HUDEP-2 (cell line): Measurements from ENCODE around the gene CPXM1.
A peak's percentile ranks its signal among the peaks of the same experiment; 100 is the strongest.
"Not testable (repeated sequence)": the region's sequence is repeated elsewhere in the genome, so short reads cannot be mapped to it uniquely, and the experiment has no call there.

Experiments
- DNase-seq, 76 experiments: peaks; one replicate each; lab custom pipeline; 2025; ENCODE audit not compliant: unreplicated experiment in 76 of 76; lab: John Stamatoyannopoulos, UW

Gene CPXM1

DNA sequence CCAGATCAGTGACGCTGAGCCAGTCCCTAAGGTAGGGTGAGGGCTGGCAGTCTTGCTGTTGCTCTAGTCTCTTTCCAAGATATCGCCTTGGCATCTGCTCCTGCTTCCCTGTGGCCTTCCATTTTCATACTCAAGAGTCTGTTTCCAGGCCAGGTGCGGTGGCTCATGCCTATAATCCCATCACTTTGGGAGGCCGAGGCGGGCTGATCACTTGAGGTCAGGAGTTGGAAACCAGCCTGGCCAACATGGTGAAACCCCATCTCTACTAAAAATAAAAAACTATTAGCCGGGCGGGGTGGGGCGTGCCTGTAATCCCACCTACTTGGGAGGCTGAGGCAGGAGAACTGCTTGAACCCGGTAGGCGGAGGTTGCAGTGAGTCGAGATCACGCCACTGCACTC is 30.3 kb downstream of the CPXM1 start:
- not testable (repeated sequence) for DNase-seq

DNA sequence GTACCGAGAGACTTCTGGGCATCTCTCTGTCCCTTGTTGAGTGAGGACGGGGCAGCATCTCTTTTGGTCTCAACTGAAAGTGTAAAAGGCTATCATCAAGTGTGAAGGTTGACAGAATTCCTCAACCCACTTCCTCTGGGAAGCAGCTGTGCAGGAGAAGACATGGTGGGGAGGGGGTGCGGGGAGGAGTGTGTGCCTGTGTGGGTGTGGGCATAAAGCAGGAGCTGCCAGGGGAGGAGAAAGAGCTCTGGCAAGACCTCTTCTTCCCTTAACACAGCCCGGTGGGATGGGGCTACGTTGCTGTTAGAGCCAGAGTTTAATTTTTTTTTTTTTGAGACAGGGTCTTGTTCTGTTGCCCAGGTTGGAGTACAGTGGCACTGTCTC is 31.8 kb downstream of the CPXM1 start:
- no peak for DNase-seq

DNA sequence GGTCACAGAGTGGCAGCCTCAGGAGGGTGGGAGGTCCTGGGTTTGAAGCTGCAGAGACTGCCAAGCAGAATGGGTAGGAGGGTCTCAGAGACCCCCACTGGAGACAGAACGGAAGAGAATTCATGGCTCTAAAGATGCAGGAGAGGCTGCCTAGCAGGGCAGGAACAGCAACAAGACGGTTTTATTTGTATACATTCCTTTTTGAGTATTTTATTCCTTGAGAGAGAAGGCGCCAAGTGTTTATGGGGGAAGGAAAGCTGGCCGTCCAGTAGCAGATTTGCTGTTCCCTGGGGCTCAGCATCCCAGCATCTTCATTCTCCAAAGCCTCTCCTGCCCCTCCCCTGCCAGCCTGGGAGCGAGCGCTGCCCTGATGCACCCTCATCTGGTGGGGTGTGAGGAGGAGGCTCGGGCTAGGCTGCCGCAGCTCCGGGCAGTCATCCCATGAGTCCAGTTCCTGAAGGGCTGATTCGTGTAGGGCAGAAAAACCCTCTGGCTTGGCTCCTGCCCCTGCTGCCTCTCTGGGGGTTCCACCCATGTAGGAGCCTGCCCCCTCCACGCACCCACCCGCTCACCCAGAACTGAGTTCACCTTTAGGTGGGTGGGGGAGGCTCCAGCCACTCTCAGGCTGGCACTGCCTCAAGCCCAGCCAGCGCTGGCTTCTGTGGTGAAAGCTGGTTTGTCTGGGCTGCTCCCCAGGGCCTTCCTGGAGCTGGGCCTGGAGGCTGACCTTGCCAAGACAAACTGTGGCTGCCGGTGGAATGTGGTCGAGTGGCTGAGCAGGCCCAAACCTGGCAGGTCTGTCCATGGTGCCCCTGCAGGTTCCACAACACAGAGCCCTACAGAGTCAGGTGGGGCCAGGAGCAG is 32.4 kb downstream of the CPXM1 start:
- no peak for DNase-seq

DNA sequence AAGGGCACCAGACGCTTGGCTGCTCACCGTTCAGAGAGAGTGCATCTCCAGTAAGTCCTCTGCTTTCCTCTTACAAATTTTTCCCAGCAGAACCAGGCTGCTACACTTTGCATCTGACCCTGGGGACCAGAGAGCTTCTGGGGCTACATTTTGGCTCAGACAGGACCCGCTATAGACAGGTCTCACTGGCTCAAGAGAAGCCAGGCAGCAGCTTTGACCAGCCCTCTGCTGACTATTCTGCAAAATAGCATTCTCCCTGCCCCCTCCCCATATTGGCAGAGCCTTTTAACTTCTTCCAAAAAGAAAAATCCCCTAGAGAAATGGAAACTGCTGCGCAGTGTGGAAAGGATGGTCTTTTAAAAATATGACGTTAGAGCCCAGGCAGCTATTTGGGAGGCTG is 37.2 kb downstream of the CPXM1 start:
- DNase-seq, result no peak

DNA sequence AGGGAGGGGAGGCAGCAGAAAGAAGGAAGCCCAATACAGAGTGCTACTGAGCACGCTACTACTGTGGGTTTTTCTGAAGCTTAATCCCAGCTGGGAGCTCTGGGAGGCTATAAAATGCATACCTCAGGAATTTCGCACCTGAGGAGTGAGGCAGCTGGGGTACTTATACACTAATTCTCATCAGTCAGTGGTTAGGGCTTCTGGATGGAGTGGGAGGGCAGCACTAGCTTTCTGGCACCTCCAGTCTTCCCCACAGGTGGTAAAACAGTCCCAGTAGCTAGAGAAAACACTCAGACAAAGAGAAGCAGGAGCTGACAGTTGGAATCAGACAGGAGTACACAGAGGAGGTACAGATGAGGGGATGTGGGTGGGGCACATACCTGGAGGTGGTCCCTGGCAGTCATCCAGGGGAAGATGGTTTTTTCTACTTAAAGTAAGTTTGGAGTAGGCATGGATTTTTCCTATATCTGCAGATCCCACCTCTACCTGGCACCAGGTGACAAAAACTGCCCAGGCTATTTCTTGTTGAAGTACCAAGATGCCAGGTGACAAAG is 37.8 kb downstream of the CPXM1 start:
- DNase-seq, result no peak

DNA sequence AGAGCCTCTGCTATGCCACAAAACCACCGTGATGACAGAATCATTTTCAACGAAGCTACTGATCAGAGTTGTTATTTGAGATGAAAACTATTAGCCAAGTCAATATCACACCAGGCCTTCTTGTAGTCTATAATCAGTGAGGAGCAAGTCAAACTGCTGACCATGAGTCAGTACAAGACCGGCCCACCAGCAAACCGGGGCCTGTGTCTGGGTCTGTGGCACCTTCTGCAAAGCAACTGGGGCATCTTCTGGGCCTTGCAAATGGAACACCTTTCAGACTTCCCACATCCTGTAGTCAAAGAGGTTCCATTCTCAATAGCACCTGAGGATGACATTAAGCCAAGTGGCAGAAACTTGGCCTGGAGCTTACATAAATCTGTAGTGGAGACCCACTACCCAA is 38.5 kb downstream of the CPXM1 start:
- DNase-seq, result no peak

DNA sequence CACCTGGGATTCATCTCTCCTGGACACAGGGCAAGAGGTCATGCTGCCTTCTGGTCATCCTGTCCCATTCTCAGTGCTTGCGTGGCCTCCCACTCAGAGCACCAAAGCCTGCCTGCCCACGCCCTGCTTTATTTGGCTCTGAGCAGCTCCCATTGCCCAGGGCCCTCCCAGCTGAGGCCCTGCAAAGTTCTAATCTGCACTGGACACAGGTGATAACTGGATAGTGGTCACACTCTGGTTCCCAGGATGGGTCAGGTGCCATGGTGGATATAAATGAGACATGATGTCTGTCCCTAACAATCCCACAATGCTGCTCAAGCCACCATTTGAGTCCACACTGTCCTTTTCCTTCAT is 39.5 kb downstream of the CPXM1 start:
- DNase-seq, result no peak

DNA sequence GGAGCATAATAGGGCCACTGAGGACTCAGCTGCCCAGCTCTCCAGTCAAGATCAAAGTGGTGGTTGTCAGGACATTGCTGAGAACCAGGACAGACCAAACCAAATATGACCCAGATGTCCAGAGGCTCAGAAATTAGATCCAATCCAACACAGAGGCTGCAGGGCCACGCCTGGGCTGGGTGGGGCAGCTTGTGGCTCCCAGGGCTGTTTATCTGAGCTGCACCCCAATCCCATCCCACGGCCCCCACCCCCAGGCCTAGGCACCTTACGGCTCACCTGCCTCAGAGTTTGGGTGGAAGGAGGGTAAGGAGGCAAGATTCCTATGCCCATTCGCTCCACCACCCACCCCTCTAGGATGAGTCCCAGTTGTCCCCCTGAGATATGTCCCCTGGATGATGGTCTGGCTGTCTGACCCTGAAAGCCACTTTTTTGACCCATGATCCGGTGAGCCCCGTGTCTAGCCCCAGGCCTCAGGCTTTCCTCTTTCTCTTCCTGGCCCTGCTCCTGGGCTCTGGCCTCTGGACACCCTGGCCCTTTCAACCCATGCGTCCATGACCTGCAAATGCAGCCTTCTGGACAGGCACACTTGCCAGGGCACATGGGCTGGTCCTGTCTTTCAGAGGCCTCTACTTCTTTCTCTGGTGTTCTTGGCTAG is 40.0 kb downstream of the CPXM1 start:
- DNase-seq, result peak in 2 of 76 experiments; percentile 7 to 15

DNA sequence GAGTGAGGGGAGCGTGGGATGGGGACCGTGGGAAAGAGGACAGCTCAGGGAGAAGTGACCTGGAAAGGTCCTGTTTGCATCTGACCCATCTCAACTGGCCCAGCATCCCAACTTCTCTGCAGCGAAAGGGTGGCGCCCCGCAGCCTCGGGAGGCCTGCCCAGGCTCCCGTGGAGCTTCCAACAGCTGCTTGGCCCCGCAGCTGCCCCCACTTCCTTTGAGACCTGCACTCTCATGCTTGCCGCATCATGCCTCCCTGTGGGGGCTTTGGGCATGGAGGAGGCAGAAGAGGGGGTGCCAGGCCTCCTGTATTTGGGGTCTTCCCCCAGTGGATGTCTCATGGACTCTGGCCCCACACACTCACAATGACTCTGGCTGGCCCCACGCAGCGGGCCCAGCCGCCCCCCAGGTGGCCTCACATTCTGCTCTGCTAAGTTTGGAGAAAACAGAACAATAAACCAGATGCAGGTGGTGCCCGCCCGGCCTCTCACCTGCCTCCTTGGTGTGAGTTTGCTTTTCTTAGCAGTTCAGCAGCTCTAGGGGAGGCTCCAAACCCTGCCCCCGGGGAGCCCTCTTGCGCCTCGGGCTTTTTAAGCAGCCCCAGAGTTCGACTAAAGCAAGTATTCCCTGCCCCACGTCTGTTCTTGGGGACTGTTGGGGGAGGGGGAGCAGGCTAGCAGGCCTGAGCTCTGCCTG is 40.7 kb downstream of the CPXM1 start:
- DNase-seq, result no peak

DNA sequence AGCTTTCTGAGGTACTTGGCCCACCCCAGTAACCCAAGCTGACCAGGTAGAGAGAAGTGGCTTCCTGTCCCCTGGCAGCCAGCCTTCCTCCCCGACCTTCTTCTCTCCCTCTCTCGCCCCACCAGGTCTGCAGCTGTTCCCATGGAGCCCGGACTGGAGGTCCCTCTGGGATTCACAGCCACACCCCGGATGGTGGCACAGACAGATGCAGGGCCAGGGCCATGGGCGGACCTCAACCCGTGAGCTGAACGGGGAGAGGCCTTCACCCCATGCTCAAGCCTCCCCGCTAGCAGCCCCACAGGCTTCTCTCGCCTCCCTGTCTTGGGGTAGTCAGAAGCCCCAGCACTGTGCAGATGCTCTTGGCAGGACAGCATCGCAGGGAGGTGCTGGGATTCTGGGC is 41.3 kb downstream of the CPXM1 start:
- no peak for DNase-seq

DNA sequence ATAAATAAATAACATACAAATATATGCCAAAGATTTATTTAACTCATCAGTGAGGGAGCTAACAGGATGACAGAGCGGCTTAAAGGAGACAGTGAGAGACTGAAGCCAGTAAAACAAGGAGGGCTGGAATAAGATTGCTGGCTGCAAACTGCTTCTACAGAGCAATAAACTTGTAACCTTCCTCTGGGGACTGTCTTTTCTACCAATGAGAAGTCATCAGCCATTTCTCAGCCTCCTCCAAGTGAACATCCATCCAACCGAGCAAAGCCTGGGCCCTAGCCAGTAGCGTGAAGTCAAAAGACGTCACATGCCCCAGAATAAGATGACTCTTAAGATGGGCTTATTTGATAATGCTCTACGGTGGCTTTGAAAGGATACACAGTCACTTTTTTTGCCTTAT is 42.5 kb downstream of the CPXM1 start:
- no peak for DNase-seq

DNA sequence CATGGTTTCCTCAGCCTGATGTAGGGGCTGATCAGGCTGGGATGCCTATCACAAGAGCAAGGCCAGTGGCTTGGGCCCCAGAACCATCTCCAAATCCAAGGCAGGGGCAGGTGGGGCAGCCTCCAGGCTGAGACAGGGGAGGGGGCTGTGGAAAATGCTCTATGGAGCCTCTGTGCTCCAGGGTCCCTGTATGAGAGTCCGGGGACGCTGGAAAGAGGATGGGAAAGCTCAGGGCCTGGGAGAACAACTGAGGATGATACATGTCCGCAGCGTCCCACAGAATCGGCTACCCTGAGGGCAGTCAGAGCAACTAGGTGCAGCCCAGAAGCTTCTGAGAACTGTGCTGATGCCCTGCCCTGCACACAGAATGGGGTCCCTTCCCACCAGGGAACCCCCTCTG is 43.4 kb downstream of the CPXM1 start:
- DNase-seq, result no peak

DNA sequence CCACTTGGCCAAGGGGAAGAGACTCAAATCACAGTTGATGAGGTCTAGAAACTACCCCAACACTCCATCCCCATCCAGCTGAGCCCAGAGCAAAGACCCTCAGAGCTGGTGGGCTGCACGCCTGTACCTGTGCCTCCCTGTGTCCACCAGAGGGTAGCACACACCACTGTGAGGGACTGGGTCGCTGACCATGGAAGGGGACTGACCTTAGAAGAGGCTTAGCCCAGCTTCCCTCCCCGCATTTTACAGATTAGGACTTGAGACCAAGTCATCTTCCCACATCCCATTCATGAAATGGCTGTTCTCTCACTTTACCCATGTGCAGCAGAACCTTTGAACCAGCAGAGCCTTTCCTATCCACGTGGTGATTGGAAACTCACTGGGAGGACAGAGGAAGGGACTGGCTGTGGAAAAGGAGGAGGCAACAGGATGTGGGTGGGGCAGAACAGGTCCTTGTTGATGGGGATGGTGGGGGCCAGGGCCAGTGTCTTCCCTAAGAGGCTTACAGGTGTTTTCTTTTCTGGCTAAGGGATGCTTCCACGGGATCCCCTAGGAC is 44.3 kb downstream of the CPXM1 start:
- DNase-seq, result no peak

DNA sequence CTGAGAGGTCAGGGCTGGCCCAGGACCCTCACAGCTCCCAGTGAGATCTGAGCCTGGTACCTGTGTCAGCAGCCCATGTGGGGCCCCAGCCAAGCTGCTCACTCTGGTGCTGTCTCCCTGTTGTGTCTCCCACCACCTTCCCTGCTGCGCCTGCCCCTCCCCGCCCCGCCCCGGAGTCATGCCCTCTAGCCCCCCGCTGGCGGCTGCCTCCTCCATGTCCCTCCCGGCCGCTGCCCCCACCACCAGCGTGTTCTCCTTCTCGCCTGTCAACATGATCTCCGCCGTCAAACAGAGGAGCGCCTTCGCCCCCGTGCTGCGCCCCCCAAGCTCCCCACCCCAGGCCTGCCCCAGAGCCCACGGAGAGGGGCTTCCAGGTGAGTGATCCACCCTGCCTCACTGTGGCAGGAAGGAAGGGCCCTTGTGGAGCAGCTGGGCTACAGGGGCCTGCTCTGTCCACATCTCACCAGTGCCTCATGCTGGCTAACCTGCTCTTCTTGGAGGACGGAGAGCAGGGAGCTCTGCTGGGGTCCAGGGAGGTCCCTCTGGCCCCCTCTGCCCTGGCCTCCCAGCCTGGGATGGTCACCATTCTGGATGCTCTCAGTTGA is 44.9 kb downstream of the CPXM1 start:
- no peak for DNase-seq

DNA sequence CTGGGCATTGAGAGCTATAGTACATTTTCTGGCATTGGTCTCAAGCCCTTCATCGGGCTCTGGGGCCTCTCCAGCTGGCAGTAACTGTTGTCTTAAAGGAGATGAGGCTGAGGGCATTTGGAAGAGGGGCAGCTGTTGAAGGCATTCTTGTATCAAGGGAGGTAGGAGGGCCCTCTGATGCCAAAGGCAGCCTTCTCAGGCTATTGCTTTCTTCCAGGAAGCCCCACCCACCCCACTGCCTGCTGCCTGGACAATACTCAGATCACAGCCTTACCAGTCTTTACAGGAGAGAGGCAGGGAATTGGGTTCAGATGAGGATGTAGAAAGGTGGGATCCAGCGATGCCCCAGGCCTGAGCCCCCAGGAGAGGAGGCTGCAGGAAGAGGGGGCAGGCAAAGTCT is 46.0 kb downstream of the CPXM1 start:
- no peak for DNase-seq

DNA sequence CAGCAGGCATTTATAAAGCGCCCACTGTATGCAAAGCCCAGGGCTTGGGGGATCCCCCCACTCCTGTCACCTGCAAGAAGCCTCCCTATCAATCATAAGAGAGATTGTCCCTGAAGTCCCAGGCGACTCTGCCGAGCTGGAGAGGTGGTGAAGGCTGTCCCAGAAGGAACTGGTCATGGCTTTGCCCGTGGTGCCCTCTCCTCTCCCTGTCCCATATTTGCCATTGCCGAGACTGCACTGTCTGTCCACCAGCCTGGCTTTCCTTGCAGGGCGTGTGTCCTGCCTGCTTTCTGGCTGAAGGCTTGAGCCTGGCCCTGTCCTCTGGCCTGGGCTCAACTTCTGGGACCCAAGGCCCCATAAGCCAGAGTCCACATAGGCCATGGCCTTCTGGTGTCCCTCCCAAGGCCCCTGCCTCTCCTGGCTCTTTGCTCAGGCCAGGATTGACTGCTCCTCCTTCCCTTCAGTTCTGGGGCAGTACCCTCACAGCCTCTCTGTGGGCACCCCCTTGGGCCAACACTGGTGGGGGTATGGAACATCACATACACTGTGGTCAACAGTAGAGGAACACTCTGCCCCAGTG is 46.9 kb downstream of the CPXM1 start:
- DNase-seq, result no peak

DNA sequence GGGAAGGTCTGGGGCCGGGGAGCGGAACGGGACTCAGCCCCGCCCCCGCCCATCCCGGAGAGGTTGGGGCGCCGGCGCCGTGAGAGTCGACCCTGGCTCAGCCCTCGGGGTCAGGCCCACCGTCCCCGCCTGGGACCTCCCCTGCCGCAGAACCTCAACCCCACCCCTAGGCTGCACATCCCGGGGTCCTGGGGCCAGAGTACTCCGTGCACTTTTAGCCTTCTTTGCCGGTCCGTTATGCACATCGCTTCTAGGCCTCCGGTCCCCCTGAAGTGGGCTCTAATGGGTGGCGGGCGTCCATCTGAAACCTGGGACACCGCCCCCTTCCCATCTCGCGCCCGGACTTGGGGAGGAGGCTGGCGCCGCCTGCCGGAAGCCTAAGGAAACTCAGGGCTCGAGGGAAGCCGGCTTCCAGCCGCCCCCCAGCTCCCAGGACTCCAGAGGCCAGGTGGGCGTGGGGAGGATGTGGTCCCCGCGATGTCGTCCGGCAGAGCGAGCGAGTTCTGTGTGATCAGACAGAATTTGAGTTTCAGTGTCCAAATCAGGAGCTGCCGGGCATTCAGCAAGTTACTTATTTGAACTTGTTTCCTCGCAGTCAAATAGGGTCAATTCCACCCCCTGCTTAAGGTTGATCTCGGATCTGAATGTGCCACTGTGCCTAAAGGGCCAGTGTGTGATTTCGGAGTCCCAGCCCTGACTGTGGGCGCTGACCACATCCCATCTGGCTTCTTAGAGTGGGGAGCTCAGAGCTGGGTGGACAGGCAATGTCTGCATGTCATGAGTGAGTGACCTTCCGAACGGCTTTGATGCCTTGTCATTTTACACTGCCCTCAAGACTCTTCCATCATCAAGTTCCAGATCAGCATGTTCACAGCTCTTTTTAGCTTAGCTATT is 47.6 kb downstream of the CPXM1 start:
- peak in 8 of 76 experiments; percentile 7 to 32 (median 14) for DNase-seq

DNA sequence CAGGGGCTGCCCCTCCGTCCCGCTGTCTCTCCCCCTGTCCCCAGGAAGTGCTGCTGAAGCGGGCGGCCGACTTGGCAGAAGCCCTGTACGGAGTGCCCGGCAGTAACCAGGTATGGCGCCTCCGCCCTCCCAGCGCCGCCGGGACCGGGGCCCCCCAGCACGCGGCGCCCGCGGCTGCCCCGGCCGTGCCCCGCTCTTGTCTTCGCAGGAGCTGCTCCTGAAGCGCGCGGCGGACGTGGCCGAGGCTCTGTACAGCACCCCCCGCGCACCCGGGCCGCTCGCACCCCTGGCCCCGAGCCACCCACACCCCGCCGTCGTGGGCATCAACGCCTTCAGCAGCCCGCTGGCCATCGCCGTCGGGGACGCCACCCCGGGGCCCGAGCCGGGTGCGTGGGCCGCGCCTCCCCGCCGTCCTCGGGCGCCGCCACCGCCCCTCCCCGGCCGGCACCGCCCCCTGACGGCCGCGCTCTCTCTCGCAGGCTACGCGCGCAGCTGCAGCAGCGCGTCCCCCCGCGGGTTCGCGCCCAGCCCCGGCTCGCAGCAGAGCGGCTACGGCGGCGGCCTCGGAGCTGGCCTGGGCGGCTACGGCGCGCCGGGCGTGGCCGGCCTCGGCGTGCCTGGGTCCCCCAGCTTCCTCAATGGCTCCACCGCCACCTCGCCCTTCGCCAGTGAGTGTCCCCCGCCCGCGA is 48.4 kb downstream of the CPXM1 start:
- DNase-seq, result peak in 11 of 76 experiments; percentile 5 to 26 (median 16)

DNA sequence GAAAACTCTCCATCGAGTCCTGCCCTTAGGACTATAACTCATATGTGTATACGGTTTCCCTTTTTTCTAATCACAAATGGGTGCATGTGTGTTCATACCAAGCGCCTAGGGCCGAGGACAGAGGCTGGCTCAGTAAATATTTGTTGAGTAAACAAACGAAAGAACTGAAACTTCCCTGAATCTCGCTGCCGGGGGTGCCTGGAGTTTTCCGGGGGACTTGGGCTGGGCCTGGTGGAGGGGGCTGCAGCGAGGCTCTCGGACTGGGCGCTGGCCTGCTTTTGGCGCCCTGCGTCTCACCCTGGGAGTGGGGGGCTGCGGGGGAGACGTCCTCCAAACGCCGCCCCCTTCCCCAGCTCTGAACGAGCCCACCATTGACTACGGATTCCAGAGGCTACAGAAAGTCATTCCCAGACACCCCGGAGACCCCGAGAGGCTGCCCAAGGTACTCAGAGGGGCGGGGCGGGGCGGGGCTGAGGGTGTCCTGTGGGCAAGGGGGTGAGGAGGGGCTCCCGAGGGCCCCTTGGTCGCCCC is 49.0 kb downstream of the CPXM1 start:
- no peak for DNase-seq
